ENCODE measurements around the gene ZNF611.
"Not testable (repeated sequence)": the region's sequence is repeated elsewhere in the genome, so short reads cannot be mapped to it uniquely, and the experiment has no call there.

The ZNF611 gene

DNA sequence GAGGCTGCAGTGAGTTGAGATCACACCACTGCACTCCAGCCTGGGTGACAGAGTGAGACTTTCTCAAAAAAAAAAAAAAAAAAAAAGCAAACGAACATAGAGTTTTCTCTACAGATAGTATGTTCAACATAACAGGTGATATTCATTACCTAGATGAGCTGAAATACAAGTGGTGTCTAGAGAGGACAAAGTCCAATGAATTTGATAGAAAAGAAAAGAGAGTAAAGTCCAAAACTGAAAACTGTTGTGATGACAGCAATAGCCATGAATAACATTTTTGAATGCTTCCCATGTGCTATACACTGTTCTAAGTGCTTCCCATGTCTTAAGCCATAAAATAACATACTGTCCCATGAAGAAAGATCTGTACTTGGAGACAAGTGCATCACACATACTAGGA lies 53.6 kb downstream of the ZNF611 start:
- not testable (repeated sequence) for DNase-seq (ENCODE audit: low read depth in 3 of 3)

GRCh38 chr19:52679598-52679997 lies 55.2 kb downstream of the ZNF611 start:
- no peak for DNase-seq (ENCODE audit: low read depth in 3 of 3)

GRCh38 chr19:52675239-52675638 lies 59.6 kb downstream of the ZNF611 start:
- not testable (repeated sequence) for DNase-seq (ENCODE audit: low read depth in 3 of 3)

DNA sequence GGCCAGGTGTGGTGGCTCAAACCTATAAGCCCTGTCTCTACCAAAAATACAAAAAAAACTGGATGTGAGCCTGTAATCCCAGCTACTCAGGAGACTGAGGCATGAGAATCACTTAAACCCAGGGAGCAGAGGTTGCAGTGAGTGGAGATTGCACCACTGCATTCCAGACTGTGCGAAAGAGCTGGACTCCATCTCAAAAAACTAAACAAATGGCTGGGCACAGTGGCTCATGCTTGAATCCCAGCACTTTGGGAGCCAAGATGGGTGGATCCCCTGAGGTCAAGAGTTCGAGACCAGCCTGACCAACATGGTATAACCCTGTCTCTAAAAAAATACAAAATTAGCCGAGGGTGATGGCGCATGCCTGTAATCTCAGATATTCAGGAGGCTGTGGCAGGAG lies 61.8 kb downstream of the ZNF611 start:
- no peak for DNase-seq (ENCODE audit: low read depth in 3 of 3)

GRCh38 chr19:52670046-52670445 lies 64.8 kb downstream of the ZNF611 start:
- DNase-seq (ENCODE audit: low read depth in 3 of 3): no peak

DNA sequence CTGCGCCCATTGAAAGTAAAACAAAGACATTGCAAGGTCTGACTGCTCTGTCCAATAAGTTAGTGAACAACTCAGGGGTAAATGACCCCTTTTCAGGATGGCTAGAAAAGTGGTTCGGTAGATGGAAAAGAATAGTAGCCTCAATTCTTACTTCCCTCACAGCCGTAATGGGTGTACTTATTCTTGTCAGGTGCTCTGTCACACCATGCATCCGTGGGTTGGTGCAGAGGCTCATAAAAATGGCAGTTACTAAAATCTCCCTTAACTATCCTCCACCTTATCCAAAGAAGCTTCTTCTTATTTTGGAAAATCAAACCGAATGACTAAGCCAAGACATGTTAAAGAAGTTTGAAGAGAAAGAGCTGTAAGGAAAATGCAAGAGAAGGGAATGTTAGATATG lies 65.3 kb downstream of the ZNF611 start:
- no peak for DNase-seq (ENCODE audit: low read depth in 3 of 3)

GRCh38 chr19:52667972-52668371 lies 66.9 kb downstream of the ZNF611 start:
- DNase-seq (ENCODE audit: low read depth in 3 of 3): no peak

GRCh38 chr19:52666506-52666905 lies 68.3 kb downstream of the ZNF611 start:
- DNase-seq (ENCODE audit: low read depth in 3 of 3): no peak

DNA sequence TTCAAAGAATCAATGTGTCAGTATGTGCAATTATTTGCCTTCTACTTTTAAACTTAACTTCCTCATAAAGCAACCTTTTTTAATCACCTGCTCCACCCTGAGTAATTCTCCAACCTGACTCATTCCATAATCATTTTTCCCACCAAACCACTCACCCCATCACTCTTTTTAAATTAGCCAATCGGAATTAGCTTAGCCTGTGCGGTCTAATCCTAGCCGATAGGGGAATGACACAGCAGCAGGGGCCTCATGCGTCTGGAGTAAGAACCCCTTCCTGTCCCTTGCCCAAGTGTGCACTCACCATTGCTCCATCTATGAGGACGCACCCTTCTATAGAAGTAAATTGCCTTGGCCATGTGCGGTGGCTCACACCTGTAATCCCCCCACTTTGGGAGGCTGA lies 69.3 kb downstream of the ZNF611 start:
- DNase-seq (ENCODE audit: low read depth in 3 of 3): no peak

DNA sequence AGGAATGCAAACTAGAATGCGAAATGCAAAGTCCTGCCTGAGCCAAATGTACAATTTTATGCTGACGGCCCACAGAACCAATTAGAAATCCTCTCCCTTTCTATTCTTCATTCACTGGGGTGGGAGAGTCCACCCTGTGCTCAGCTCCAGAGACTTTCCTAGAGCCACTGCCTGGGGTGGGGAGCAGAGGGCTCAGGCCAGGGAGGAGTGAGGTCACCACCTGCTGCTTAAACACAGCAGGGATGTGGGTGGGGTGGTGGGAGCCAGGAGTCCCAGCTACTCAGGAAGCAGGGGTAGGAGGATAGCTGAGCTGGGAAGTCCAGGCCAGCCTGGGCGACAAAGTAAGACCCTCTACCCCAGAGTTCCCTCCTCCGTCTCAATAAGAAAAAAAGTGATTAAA lies 69.8 kb downstream of the ZNF611 start:
- no peak for DNase-seq (ENCODE audit: low read depth in 3 of 3)

GRCh38 chr19:52664461-52664860 lies 70.4 kb downstream of the ZNF611 start:
- DNase-seq (ENCODE audit: low read depth in 3 of 3): no peak

GRCh38 chr19:52662631-52663030 lies 72.2 kb downstream of the ZNF611 start:
- no peak for DNase-seq (ENCODE audit: low read depth in 3 of 3)

GRCh38 chr19:52660981-52661380 lies 73.9 kb downstream of the ZNF611 start:
- no peak for DNase-seq (ENCODE audit: low read depth in 3 of 3)

GRCh38 chr19:52659013-52659412 lies 75.8 kb downstream of the ZNF611 start:
- DNase-seq (ENCODE audit: low read depth in 3 of 3): no peak

GRCh38 chr19:52658595-52658994 lies 76.2 kb downstream of the ZNF611 start:
- no peak for DNase-seq (ENCODE audit: low read depth in 3 of 3)

GRCh38 chr19:52653161-52653560 lies 81.7 kb downstream of the ZNF611 start:
- no peak for DNase-seq (ENCODE audit: low read depth in 3 of 3)

All from stimulated activated CD4-positive, alpha-beta T cell treated with anti-CD3 and anti-CD28 coated beads, TNF-alpha, amount 100 ng/mL, for 24 hours (primary cell).